SW 1271 (cell line): ENCODE results near the gene ARG1.
"Not testable (repeated sequence)": the region's sequence is repeated elsewhere in the genome, so short reads cannot be mapped to it uniquely, and the experiment has no call there.

Source experiments
- DNase-seq, 2 experiments: peaks; one replicate each; lab custom pipeline; 2025; lab: John Stamatoyannopoulos, UW

ARG1 gene

DNA sequence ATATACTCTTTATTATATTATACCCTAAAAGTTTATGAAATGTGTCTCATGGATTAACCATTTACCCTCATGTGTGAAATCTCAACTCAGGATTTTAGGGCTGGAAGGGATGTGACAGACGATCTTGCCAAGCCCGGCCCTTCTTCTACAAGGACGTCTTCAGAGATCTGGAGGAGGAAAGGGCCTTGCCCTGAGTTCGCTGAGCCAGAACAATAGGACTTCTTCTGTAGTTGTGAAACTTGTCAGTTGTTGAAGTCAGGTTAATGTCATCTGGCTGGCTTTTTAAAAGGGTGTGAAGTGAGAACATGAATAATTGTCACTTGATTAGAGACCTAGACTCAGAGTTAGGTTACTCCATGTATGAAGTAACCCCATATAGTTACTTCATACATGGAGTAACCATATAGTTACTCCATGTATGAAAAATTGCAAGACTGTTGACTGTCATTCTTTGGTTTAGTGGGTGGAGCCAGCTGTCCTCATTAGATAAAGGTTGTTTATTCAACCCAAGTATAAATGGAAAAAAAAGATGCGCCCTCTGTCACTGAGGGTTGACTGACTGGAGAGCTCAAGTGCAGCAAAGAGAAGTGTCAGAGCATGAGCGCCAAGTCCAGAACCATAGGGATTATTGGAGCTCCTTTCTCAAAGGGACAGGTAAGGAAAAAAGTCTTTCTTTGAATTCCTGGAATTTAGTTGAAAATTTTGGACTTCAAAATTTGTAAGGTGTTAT lies at the start of gene ARG1:
TSS of gene ARG1 (plus strand) at position 541 of the 730 bp plus-strand sequence. CDS start at position 598, 57 bp downstream.
- DNase-seq = no peak

- DNase-seq = no peak
These were observed 48.9 kb upstream of the ARG1 start for GRCh38 chr6:131523988-131524673.

- no peak for DNase-seq
These were observed 48.2 kb upstream of the ARG1 start for GRCh38 chr6:131524695-131525336.

DNA sequence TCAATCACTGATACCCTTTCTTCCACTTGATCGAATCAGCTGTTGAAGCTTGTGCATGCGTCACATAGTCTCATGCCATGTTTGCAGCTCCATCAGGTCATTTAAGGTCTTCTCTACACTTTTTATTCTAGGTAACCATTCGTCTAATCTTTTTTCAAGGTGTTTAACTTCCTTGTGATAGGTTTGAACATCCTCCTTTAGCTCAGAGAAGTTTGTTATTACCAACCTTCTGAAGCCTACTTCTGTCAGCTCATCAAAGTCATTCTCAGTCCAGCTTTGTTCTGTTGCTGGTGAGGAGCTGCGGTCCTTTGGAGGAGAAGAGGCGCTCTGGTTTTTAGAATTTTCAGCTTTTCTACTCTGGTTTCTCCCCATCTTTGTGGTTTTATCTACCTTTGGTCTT lies 42.1 kb upstream of the ARG1 start:
- DNase-seq = not testable (repeated sequence)

- not testable (repeated sequence) for DNase-seq
These were observed 41.3 kb upstream of the ARG1 start for GRCh38 chr6:131531681-131532080.

- DNase-seq = no peak
These were observed 40.4 kb upstream of the ARG1 start for GRCh38 chr6:131532580-131533039.

GRCh38 chr6:131538615-131539014 lies 34.4 kb upstream of the ARG1 start:
- not testable (repeated sequence) for DNase-seq

- DNase-seq = no peak
These were observed 27.7 kb upstream of the ARG1 start for GRCh38 chr6:131545317-131545716.

GRCh38 chr6:131547488-131547887 lies 25.5 kb upstream of the ARG1 start:
- no peak for DNase-seq

GRCh38 chr6:131548441-131548840 lies 24.6 kb upstream of the ARG1 start:
- no peak for DNase-seq

- no peak for DNase-seq
These were observed 23.2 kb upstream of the ARG1 start for GRCh38 chr6:131549811-131550210.

- DNase-seq = no peak
These were observed 21.1 kb upstream of the ARG1 start for GRCh38 chr6:131551902-131552301.

DNA sequence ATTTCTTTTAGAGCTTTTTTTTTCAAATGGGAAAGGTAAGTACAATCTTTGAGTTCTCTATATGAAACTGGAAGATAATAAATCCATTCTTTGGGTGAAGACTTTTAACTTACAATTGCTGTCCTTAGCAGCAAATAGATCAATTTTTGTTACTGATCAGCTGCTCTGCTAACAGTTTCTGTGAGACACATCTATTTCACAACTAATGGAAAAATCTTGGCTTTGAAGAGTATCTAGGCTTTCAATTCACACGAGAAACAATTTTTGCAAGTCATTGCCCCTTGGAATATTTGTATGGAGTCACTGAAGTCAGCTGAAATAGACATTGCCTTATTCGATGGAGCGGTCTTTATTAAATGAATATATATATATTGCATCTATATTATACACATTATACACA lies 20.5 kb upstream of the ARG1 start:
- DNase-seq = no peak

DNA sequence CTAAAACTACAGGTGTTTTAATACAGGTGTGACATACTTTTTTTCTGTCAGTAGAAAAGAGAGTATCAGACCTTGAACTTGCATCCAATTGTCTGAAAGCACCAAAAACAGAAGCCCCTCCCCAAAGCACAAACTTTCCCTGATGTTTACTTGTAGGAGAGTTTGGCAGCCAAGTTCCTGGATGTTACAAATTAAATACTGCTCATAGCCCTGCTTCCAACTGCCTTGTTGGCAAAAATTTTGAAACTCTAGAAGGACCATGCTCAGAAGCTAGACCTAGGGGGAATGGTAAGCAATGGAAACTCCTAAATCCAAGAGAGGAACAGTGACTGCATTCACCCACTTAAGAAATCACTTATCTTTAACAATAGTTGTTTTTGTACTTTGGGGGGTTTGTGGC lies 17.0 kb upstream of the ARG1 start:
- no peak for DNase-seq

- no peak for DNase-seq
These were observed 14.1 kb upstream of the ARG1 start for GRCh38 chr6:131558922-131559321.

- DNase-seq = no peak
These were observed 10.9 kb upstream of the ARG1 start for GRCh38 chr6:131561925-131562707.

GRCh38 chr6:131565056-131565455 lies 8.0 kb upstream of the ARG1 start:
- DNase-seq = no peak

DNA sequence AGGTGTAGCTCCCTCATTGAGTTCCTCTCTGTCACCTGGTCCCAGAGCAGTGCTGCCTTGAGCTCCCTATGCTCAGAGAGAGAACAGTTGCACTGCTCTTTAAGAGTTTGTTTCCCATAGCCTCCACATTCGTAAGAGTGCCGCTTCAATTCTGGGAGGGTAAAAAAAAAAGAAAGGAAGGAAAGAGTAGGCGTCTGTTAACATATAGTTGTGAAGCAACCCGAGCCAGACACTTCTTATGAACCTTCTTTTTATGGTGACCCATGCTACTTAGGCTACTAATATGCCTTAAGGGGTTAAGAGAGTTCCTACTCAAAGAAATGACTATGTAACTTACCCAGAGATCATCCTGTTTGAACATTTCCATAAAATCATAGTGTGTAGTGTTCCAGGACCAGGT lies 4.3 kb upstream of the ARG1 start:
- DNase-seq = no peak

GRCh38 chr6:131574133-131574532 lies 1.1 kb downstream of the ARG1 start:
- DNase-seq = no peak

- no peak for DNase-seq
These were observed 1.7 kb downstream of the ARG1 start for GRCh38 chr6:131574686-131575085.

- DNase-seq = no peak
These were observed 2.9 kb downstream of the ARG1 start for GRCh38 chr6:131575834-131576478.

- no peak for DNase-seq
These were observed 8.5 kb downstream of the ARG1 start for GRCh38 chr6:131581523-131581922.
